Activated naive CD4-positive, alpha-beta T cell treated with anti-CD3 and anti-CD28 coated beads, Interleukin-2, amount 50 U/mL, for 24 hours (primary cell): Measurements from ENCODE around the gene FARP1.

Experiments
- H3K27ac Mint-ChIP-seq: one replicate; pipeline ENCODE4 v1.8.0; 2021; ENCODE audit warnings: mild to moderate bottlenecking, mixed read lengths
- H3K27me3 Mint-ChIP-seq: one replicate; pipeline ENCODE4 v1.8.0; 2021; ENCODE audit warnings: mixed read lengths
- H3K36me3 Mint-ChIP-seq: one replicate; pipeline ENCODE4 v1.8.0; 2021; ENCODE audit warnings: mixed read lengths
- H3K4me1 Mint-ChIP-seq: one replicate; pipeline ENCODE4 v1.8.0; 2021; ENCODE audit warnings: mixed read lengths
- H3K4me3 Mint-ChIP-seq: one replicate; pipeline ENCODE4 v1.8.0; 2021; ENCODE audit warnings: mild to moderate bottlenecking, mixed read lengths
- H3K9me3 Mint-ChIP-seq: one replicate; pipeline ENCODE4 v1.8.0; 2021; ENCODE audit warnings: mixed read lengths

FARP1 gene

GRCh38 chr13:98315466-98315865 is 172.6 kb downstream of the FARP1 start:
- H3K27ac Mint-ChIP-seq, result no peak overlapping the region
- H3K27me3 Mint-ChIP-seq, result no peaks in the 10 kb centered on the region
- H3K4me1 Mint-ChIP-seq, result no peaks in the 10 kb centered on the region
- no peaks in the 10 kb centered on the region for H3K9me3 Mint-ChIP-seq
- no peaks in the 10 kb centered on the region for H3K36me3 Mint-ChIP-seq
- H3K4me3 Mint-ChIP-seq, result no peak overlapping the region

GRCh38 chr13:98315902-98316301 is 173.0 kb downstream of the FARP1 start:
- Mint-ChIP-seq H3K27me3 (no peaks in the 10 kb centered on the region), H3K36me3 (no peaks in the 10 kb centered on the region), H3K27ac (no peak overlapping the region), H3K9me3 (no peaks in the 10 kb centered on the region), H3K4me3 (no peak overlapping the region), H3K4me1 (no peaks in the 10 kb centered on the region)

GRCh38 chr13:98317573-98318171 is 174.8 kb downstream of the FARP1 start:
- Mint-ChIP-seq H3K4me1 (no peaks in the 10 kb centered on the region), H3K36me3 (no peaks in the 10 kb centered on the region)

GRCh38 chr13:98318263-98318878 is 175.5 kb downstream of the FARP1 start:
- Mint-ChIP-seq H3K4me3 (no peak overlapping the region), H3K27ac (no peak overlapping the region), H3K27me3 (no peaks in the 10 kb centered on the region), H3K4me1 (no peaks in the 10 kb centered on the region), H3K36me3 (no peaks in the 10 kb centered on the region), H3K9me3 (no peaks in the 10 kb centered on the region)

More at GRCh38 chr13:98317573-98318171, 174.8 kb downstream of the FARP1 start:
- Mint-ChIP-seq H3K9me3 (no peaks in the 10 kb centered on the region), H3K27ac (no peak overlapping the region), H3K4me3 (no peak overlapping the region), H3K27me3 (no peaks in the 10 kb centered on the region)

GRCh38 chr13:98320561-98321105 is 177.7 kb downstream of the FARP1 start:
- Mint-ChIP-seq H3K4me3 (no peak overlapping the region), H3K9me3 (no peaks in the 10 kb centered on the region), H3K27ac (no peak overlapping the region), H3K4me1 (no peaks in the 10 kb centered on the region), H3K36me3 (no peaks in the 10 kb centered on the region), H3K27me3 (peaks cover 2% of the 10 kb centered on the region)

GRCh38 chr13:98321395-98321794 is 178.5 kb downstream of the FARP1 start:
- H3K4me1 Mint-ChIP-seq, result no peaks in the 10 kb centered on the region
- H3K36me3 Mint-ChIP-seq, result no peaks in the 10 kb centered on the region
- H3K4me3 Mint-ChIP-seq, result no peak overlapping the region

GRCh38 chr13:98322091-98322718 is 179.3 kb downstream of the FARP1 start:
- H3K4me1 Mint-ChIP-seq, result no peaks in the 10 kb centered on the region
- H3K27ac Mint-ChIP-seq, result no peak overlapping the region
- H3K27me3 Mint-ChIP-seq, result peaks cover 6% of the 10 kb centered on the region
- H3K4me3 Mint-ChIP-seq, result no peak overlapping the region
- no peaks in the 10 kb centered on the region for H3K9me3 Mint-ChIP-seq
- no peaks in the 10 kb centered on the region for H3K36me3 Mint-ChIP-seq

More at GRCh38 chr13:98321395-98321794, 178.5 kb downstream of the FARP1 start:
- Mint-ChIP-seq H3K27me3 (peaks cover 4% of the 10 kb centered on the region), H3K9me3 (no peaks in the 10 kb centered on the region), H3K27ac (no peak overlapping the region)

GRCh38 chr13:98324105-98324504 is 181.2 kb downstream of the FARP1 start:
- Mint-ChIP-seq H3K27ac (no peak overlapping the region), H3K4me1 (no peaks in the 10 kb centered on the region), H3K9me3 (no peaks in the 10 kb centered on the region), H3K27me3 (peaks cover 6% of the 10 kb centered on the region), H3K36me3 (no peaks in the 10 kb centered on the region), H3K4me3 (no peak overlapping the region)

GRCh38 chr13:98325724-98326123 is 182.8 kb downstream of the FARP1 start:
- Mint-ChIP-seq H3K9me3 (no peaks in the 10 kb centered on the region), H3K27me3 (peaks cover 7% of the 10 kb centered on the region), H3K36me3 (no peaks in the 10 kb centered on the region), H3K4me3 (no peak overlapping the region), H3K4me1 (no peaks in the 10 kb centered on the region), H3K27ac (no peak overlapping the region)

- Mint-ChIP-seq H3K36me3 (no peaks in the 10 kb centered on the region), H3K4me3 (no peak overlapping the region), H3K4me1 (no peaks in the 10 kb centered on the region), H3K9me3 (no peaks in the 10 kb centered on the region), H3K27me3 (peaks cover 7% of the 10 kb centered on the region), H3K27ac (no peak overlapping the region)
These were observed 183.4 kb downstream of the FARP1 start for GRCh38 chr13:98326291-98326690.

GRCh38 chr13:98327371-98328270 is 184.7 kb downstream of the FARP1 start:
- Mint-ChIP-seq H3K9me3 (no peaks in the 10 kb centered on the region), H3K27me3 (peaks cover 9% of the 10 kb centered on the region), H3K36me3 (no peaks in the 10 kb centered on the region), H3K27ac (no peak overlapping the region), H3K4me1 (no peaks in the 10 kb centered on the region), H3K4me3 (no peak overlapping the region)

GRCh38 chr13:98328511-98328910 is 185.6 kb downstream of the FARP1 start:
- Mint-ChIP-seq H3K36me3 (no peaks in the 10 kb centered on the region), H3K4me1 (no peaks in the 10 kb centered on the region), H3K4me3 (no peak overlapping the region), H3K9me3 (no peaks in the 10 kb centered on the region), H3K27ac (no peak overlapping the region), H3K27me3 (peaks cover 9% of the 10 kb centered on the region)

GRCh38 chr13:98332222-98332621 is 189.3 kb downstream of the FARP1 start:
- Mint-ChIP-seq H3K4me1 (no peaks in the 10 kb centered on the region), H3K9me3 (no peaks in the 10 kb centered on the region), H3K4me3 (no peak overlapping the region), H3K27ac (no peak overlapping the region), H3K36me3 (peaks cover 2% of the 10 kb centered on the region), H3K27me3 (peaks cover 7% of the 10 kb centered on the region)

GRCh38 chr13:98332691-98333090 is 189.8 kb downstream of the FARP1 start:
- Mint-ChIP-seq H3K36me3 (peaks cover 2% of the 10 kb centered on the region), H3K4me1 (no peaks in the 10 kb centered on the region), H3K9me3 (no peaks in the 10 kb centered on the region), H3K27me3 (peaks cover 7% of the 10 kb centered on the region), H3K4me3 (no peak overlapping the region), H3K27ac (no peak overlapping the region)

GRCh38 chr13:98333486-98333885 is 190.6 kb downstream of the FARP1 start:
- Mint-ChIP-seq H3K27me3 (peaks cover 7% of the 10 kb centered on the region), H3K9me3 (no peaks in the 10 kb centered on the region), H3K4me3 (no peak overlapping the region), H3K4me1 (no peaks in the 10 kb centered on the region), H3K36me3 (peaks cover 2% of the 10 kb centered on the region), H3K27ac (no peak overlapping the region)
